Glutamatergic neuron (in vitro differentiated cells): ENCODE measurements around the gene SBNO1. TPM values are rescaled to one million over a fixed set of nuclear protein-coding genes. Genes with fewer than 3 reads are reported as not detected.

Source experiments
- DNase-seq: peaks from one replicate; pipeline ENCODE4 v3.0.0; 2022
- H3K27ac Mint-ChIP-seq: one replicate; pipeline ENCODE4 v1.8.0; 2020; ENCODE audit warnings: mild to moderate bottlenecking, mixed read lengths, inconsistent platforms; ENCODE audit not compliant: unreplicated experiment
- H3K27me3 Mint-ChIP-seq: one replicate; pipeline ENCODE4 v1.8.0; 2020; ENCODE audit warnings: mild to moderate bottlenecking, moderate library complexity, mixed read lengths, inconsistent platforms; ENCODE audit not compliant: unreplicated experiment
- H3K36me3 Mint-ChIP-seq: one replicate; pipeline ENCODE4 v1.8.0; 2020; ENCODE audit warnings: mild to moderate bottlenecking, mixed read lengths, inconsistent platforms; ENCODE audit not compliant: unreplicated experiment
- H3K4me1 Mint-ChIP-seq: one replicate; pipeline ENCODE4 v1.8.0; 2020; ENCODE audit warnings: mild to moderate bottlenecking, low read depth, mixed read lengths, inconsistent platforms; ENCODE audit not compliant: unreplicated experiment
- H3K4me3 Mint-ChIP-seq: one replicate; pipeline ENCODE4 v1.8.0; 2020; ENCODE audit warnings: mild to moderate bottlenecking, mixed read lengths, inconsistent platforms; ENCODE audit not compliant: unreplicated experiment
- H3K9me3 Mint-ChIP-seq: one replicate; pipeline ENCODE4 v1.8.0; 2020; ENCODE audit warnings: mild to moderate bottlenecking, moderate library complexity, mixed read lengths, inconsistent platforms; ENCODE audit not compliant: unreplicated experiment
- CTCF ChIP-seq: fragments of 200-600 bp; sonication (generic); IDR thresholded peaks from one replicate; pipeline ENCODE4 v1.5.0; 2021; ENCODE audit not compliant: partially characterized antibody, unreplicated experiment
- total RNA-seq: library from RNA; stranded (reverse); fragmentation: NEBNext Ultra II Directional; extraction: Animal tissue kit (Norgen Biotek cat#: 25700); gene quantifications from one replicate; pipeline ENCODE4 v1.2.1, GENCODE V29; 2021; ENCODE audit not compliant: unreplicated experiment

Gene SBNO1
- total RNA-seq, 1 donor from 2014 or later, result 50.9 TPM

- no peak for DNase-seq
- H3K27me3 Mint-ChIP-seq, result peaks cover 4% of the 10 kb centered on the region
- H3K36me3 Mint-ChIP-seq, result no peaks in the 10 kb centered on the region
- no peaks in the 10 kb centered on the region for H3K9me3 Mint-ChIP-seq
- no peak overlapping the region for H3K27ac Mint-ChIP-seq
- peaks cover 6% of the 10 kb centered on the region for H3K4me1 Mint-ChIP-seq
- H3K4me3 Mint-ChIP-seq, result no peak overlapping the region
- TF ChIP-seq CTCF, result no peak
Observed at GRCh38 chr12:123282111-123282510, 82.5 kb downstream of the SBNO1 start.

- no peaks in the 10 kb centered on the region for H3K4me1 Mint-ChIP-seq
Observed at GRCh38 chr12:123280971-123281370, 83.7 kb downstream of the SBNO1 start.

GRCh38 chr12:123278101-123278627, 86.5 kb downstream of the SBNO1 start:
- Mint-ChIP-seq H3K9me3 (peaks cover 3% of the 10 kb centered on the region), H3K27me3 (peaks cover 4% of the 10 kb centered on the region), H3K4me3 (no peak overlapping the region), H3K36me3 (no peaks in the 10 kb centered on the region), H3K27ac (no peak overlapping the region), H3K4me1 (no peaks in the 10 kb centered on the region)
- TF ChIP-seq CTCF, result no peak
- no peak for DNase-seq

More at GRCh38 chr12:123280971-123281370, 83.7 kb downstream of the SBNO1 start:
- DNase-seq, result no peak
- no peak overlapping the region for H3K27ac Mint-ChIP-seq
- H3K4me3 Mint-ChIP-seq, result no peak overlapping the region
- TF ChIP-seq CTCF, result no peak
- no peaks in the 10 kb centered on the region for H3K9me3 Mint-ChIP-seq
- H3K27me3 Mint-ChIP-seq, result peaks cover 4% of the 10 kb centered on the region
- no peaks in the 10 kb centered on the region for H3K36me3 Mint-ChIP-seq

GRCh38 chr12:123273166-123273565, 91.5 kb downstream of the SBNO1 start:
- no peak overlapping the region for H3K27ac Mint-ChIP-seq
- H3K9me3 Mint-ChIP-seq, result peaks cover 19% of the 10 kb centered on the region
- peaks cover 14% of the 10 kb centered on the region for H3K4me1 Mint-ChIP-seq
- H3K36me3 Mint-ChIP-seq, result no peaks in the 10 kb centered on the region
- H3K27me3 Mint-ChIP-seq, result peaks cover 14% of the 10 kb centered on the region
- peak overlapping the region; percentile 88 for H3K4me3 Mint-ChIP-seq
- no peak for DNase-seq
- TF ChIP-seq CTCF, result no peak

- Mint-ChIP-seq H3K36me3 (no peaks in the 10 kb centered on the region), H3K27me3 (peaks cover 18% of the 10 kb centered on the region), H3K4me3 (no peak overlapping the region), H3K9me3 (peaks cover 23% of the 10 kb centered on the region), H3K4me1 (peaks cover 24% of the 10 kb centered on the region), H3K27ac (no peak overlapping the region)
- TF ChIP-seq CTCF, result no peak
- DNase-seq, result peak; percentile 86
Observed at GRCh38 chr12:123271001-123271668, 93.5 kb downstream of the SBNO1 start.
